Liver (tissue), 9 donors: Measurements from ENCODE around the gene SAA1. TPM values are rescaled to one million over a fixed set of nuclear protein-coding genes. Genes with fewer than 3 reads are reported as not detected.
A peak's percentile ranks its signal among the peaks of the same experiment; 100 is the strongest.

Experiments
- DNase-seq: peaks from one replicate; pipeline ENCODE4 v3.0.0-alpha.2; 2017; ENCODE audit warnings: low spot score
- H3K27ac ChIP-seq, 2 donors: one replicate each; pipeline ENCODE4 v1.7.0; 2013; ENCODE audit warnings: inconsistent platforms in 2 of 2, low read length in 2 of 2, control low read depth in 1 of 2, low read depth in 1 of 2, mild to moderate bottlenecking in 1 of 2
- H3K27me3 ChIP-seq, 4 donors: one replicate each; pipeline versions ENCODE4 v1.6.1 to v1.7.0; 2013; ENCODE audit warnings: low read length in 3 of 4, inconsistent platforms in 1 of 4, mild to moderate bottlenecking in 1 of 4, moderate library complexity in 1 of 4; ENCODE audit not compliant: control insufficient read depth in 4 of 4, insufficient read depth in 4 of 4
- H3K36me3 ChIP-seq, 4 donors: one replicate each; pipeline versions ENCODE4 v1.6.1 to v1.7.0; 2013; ENCODE audit warnings: low read length in 3 of 4, mild to moderate bottlenecking in 3 of 4, low read depth in 1 of 4, moderate library complexity in 1 of 4; ENCODE audit not compliant: control insufficient read depth in 4 of 4, insufficient read depth in 3 of 4
- H3K4me1 ChIP-seq, 4 donors: one replicate each; pipeline versions ENCODE4 v1.6.1 to v1.7.0; 2013; ENCODE audit warnings: low read length in 3 of 4, mild to moderate bottlenecking in 3 of 4, moderate library complexity in 1 of 4; ENCODE audit not compliant: control insufficient read depth in 4 of 4, insufficient read depth in 4 of 4
- H3K4me3 ChIP-seq, 3 donors: one replicate each; pipeline versions ENCODE4 v1.6.1 to v1.7.0; 2013; ENCODE audit warnings: low read length in 3 of 3, control low read depth in 1 of 3, low read depth in 1 of 3, mild to moderate bottlenecking in 1 of 3
- H3K9ac ChIP-seq, 2 donors: one replicate each; pipeline ENCODE4 v1.7.0; 2013; ENCODE audit warnings: low read length in 2 of 2, mild to moderate bottlenecking in 2 of 2, moderate library complexity in 2 of 2, control low read depth in 1 of 2, low read depth in 1 of 2
- H3K9me3 ChIP-seq, 4 donors: one replicate each; pipeline versions ENCODE4 v1.6.1 to v1.7.0; 2013; ENCODE audit warnings: low read length in 3 of 4; ENCODE audit not compliant: control insufficient read depth in 4 of 4
- EGR1 ChIP-seq, 2 donors: IDR thresholded peaks; 2 replicates each; pipeline ENCODE4 v1.6.1; 2016 to 2018; ENCODE audit warnings: antibody characterized with exemption in 2 of 2, low read depth in 2 of 2
- FOXA1 ChIP-seq: IDR thresholded peaks from 2 replicates; pipeline ENCODE4 v1.6.1; 2016; ENCODE audit warnings: antibody characterized with exemption
- FOXA2 ChIP-seq: IDR thresholded peaks from 2 replicates; pipeline ENCODE4 v1.6.1; 2016; ENCODE audit warnings: antibody characterized with exemption
- HNF4A ChIP-seq, 2 donors: conservative IDR thresholded peaks; 2 replicates each; pipeline ENCODE4 v1.6.1; 2016; ENCODE audit warnings: antibody characterized with exemption in 2 of 2, mild to moderate bottlenecking in 2 of 2
- HNF4G ChIP-seq: IDR thresholded peaks from 2 replicates; pipeline ENCODE4 v1.6.1; 2016; ENCODE audit warnings: antibody characterized with exemption
- JUND ChIP-seq, 2 donors: IDR thresholded peaks; 2 replicates each; pipeline ENCODE4 v1.6.1; 2016; ENCODE audit warnings: antibody characterized with exemption in 2 of 2
- NR2F2 ChIP-seq: IDR thresholded peaks from 2 replicates; pipeline ENCODE4 v1.6.1; 2016; ENCODE audit warnings: antibody characterized with exemption
- RAD21 ChIP-seq, 2 donors: IDR thresholded peaks; 2 replicates each; pipeline ENCODE4 v1.6.1; 2016; ENCODE audit warnings: antibody characterized with exemption in 2 of 2, mild to moderate bottlenecking in 2 of 2
- RXRA ChIP-seq, 2 donors: IDR thresholded peaks; 2 replicates each; pipeline ENCODE4 v1.6.1; 2017 to 2018; ENCODE audit warnings: antibody characterized with exemption in 2 of 2, mild to moderate bottlenecking in 1 of 2
- SP1 ChIP-seq: IDR thresholded peaks from 2 replicates; pipeline ENCODE4 v1.6.1; 2018; ENCODE audit warnings: antibody characterized with exemption, mild to moderate bottlenecking
- TAF1 ChIP-seq: conservative IDR thresholded peaks from 2 replicates; pipeline ENCODE4 v1.6.1; 2016; ENCODE audit warnings: antibody characterized with exemption, mild to moderate bottlenecking
- YY1 ChIP-seq: IDR thresholded peaks from 2 replicates; pipeline ENCODE4 v1.6.1; 2016; ENCODE audit warnings: antibody characterized with exemption, mild to moderate bottlenecking
- WGBS: extraction: QIAGEN DNeasy Blood & Tissue Kit; methylation state at CpG from one replicate; pipeline ENCODE4 v1.1.7; 2013; 5-methylcytosine and 5-hydroxymethylcytosine counted together
- polyA plus RNA-seq, 2 donors: library from polyadenylated mRNA; stranded (reverse) in 1 of 2; unstranded in 1 of 2; fragments of 200-250 nt in 1 of 2; fragments of >200 nt in 1 of 2; fragmentation: Nextera tagmentation in 1 of 2; extraction: Ambion mirVana in 1 of 2; gene quantifications; one replicate each; pipeline versions ENCODE4 v1.2.1 to v1.2.3, GENCODE V29; 2013 to 2015
- total RNA-seq, 2 donors: library from RNA; depleted of rRNA; stranded (reverse); fragments of >200 nt; gene quantifications; one replicate each; pipeline ENCODE4 v1.2.3, GENCODE V29; 2014
- TF ChIP-seq, protein P1 (sequence below): fragments of 150-350 bp; IDR thresholded peaks from 2 replicates; pipeline ENCODE4 v1.5.1; 2017; ENCODE audit warnings: improper control_type of control experiment, low read depth, low read length; ENCODE audit not compliant: missing input control
- TF ChIP-seq, protein P2 (sequence below): IDR thresholded peaks from 2 replicates; pipeline ENCODE4 v1.6.1; 2016; ENCODE audit warnings: antibody characterized with exemption
- TF ChIP-seq, protein P3 (sequence below): IDR thresholded peaks from 2 replicates; pipeline ENCODE4 v1.6.1; 2016; ENCODE audit warnings: antibody characterized with exemption
- TF ChIP-seq, protein P4 (sequence below): IDR thresholded peaks from 2 replicates; pipeline ENCODE4 v1.6.1; 2016; ENCODE audit warnings: antibody characterized with exemption
- TF ChIP-seq, protein P5 (sequence below): IDR thresholded peaks from 2 replicates; pipeline ENCODE4 v1.6.1; 2016; ENCODE audit warnings: antibody characterized with exemption, mild to moderate bottlenecking
- donor health status: healthy.
- donor health status: healthy.
- donor health status: healthy.
- donor health status: healthy.
- donor health status: healthy.

The SAA1 gene
- total and polyA plus RNA-seq, 4 donors = 20.4 to 33,277 (median 21,062) TPM

DNA sequence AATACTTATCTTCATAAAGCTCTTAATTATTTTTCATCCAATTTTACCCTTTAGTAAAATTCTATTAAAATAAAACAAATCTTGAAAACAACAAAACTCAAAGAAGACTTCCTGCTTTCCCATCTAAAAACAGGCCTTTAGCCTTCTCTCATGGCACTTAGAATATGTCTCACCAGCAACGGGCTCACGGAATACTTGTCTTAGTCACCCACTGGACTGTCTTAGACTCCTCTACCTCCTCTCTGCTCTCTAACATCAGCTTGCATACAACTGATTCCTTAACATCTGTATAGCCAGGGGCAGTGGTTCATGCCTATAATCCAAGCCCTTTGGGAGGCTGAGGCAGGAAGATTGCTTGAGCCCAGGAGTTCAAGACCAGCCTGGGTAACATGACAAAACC is 42.2 kb downstream of the SAA1 start:
- Histone ChIP-seq H3K36me3 (peaks cover 6 to 38% (median 29%) of the 10 kb centered on the region in 4 donors), H3K4me1 (peaks cover 2 to 5% (median 3%) of the 10 kb centered on the region in 4 donors), H3K27me3 (no peaks in the 10 kb centered on the region), H3K9me3 (no peaks in the 10 kb centered on the region), H3K9ac (no peak overlapping the region), H3K27ac (peak overlapping the region in 1 of 2 donors; percentile 42), H3K4me3 (peak overlapping the region in 1 of 3 donors; percentile 0)
- over 99% methylated on average over 2 of the region's 2 CpGs for WGBS
- no peak for TF ChIP-seq HNF4A (conservative IDR thresholded peaks at IDR 0.05)
- DNase-seq = no peak

DNA sequence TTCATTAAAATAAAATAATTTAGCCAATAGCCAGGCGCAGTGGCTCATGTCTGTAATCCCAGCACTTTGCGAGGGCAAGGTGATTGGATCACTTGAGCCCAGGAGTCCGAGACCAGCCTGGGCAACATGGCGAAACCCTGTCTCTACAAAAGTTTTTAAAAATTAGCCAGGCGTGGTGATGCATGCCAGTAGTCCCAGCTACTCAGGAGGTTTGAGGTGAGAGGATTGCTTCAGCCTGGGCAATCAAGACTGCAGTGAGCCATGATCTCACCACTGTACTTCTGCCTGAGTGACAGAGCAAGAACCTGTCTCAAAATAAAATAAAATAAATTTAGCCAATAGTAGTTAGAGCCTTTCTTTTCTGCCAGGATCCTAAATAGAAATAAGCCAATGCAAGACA is 43.6 kb downstream of the SAA1 start:
- peaks cover 2 to 33% (median 21%) of the 10 kb centered on the region in 4 donors for H3K36me3 ChIP-seq
- TF ChIP-seq, protein P1, sequence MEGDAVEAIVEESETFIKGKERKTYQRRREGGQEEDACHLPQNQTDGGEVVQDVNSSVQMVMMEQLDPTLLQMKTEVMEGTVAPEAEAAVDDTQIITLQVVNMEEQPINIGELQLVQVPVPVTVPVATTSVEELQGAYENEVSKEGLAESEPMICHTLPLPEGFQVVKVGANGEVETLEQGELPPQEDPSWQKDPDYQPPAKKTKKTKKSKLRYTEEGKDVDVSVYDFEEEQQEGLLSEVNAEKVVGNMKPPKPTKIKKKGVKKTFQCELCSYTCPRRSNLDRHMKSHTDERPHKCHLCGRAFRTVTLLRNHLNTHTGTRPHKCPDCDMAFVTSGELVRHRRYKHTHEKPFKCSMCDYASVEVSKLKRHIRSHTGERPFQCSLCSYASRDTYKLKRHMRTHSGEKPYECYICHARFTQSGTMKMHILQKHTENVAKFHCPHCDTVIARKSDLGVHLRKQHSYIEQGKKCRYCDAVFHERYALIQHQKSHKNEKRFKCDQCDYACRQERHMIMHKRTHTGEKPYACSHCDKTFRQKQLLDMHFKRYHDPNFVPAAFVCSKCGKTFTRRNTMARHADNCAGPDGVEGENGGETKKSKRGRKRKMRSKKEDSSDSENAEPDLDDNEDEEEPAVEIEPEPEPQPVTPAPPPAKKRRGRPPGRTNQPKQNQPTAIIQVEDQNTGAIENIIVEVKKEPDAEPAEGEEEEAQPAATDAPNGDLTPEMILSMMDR = no peak
- TF ChIP-seq RXRA (IDR thresholded peaks at IDR 0.05) (no peak), HNF4A (conservative IDR thresholded peaks at IDR 0.05) (peak in 1 of 2 donors; percentile 27)

DNA sequence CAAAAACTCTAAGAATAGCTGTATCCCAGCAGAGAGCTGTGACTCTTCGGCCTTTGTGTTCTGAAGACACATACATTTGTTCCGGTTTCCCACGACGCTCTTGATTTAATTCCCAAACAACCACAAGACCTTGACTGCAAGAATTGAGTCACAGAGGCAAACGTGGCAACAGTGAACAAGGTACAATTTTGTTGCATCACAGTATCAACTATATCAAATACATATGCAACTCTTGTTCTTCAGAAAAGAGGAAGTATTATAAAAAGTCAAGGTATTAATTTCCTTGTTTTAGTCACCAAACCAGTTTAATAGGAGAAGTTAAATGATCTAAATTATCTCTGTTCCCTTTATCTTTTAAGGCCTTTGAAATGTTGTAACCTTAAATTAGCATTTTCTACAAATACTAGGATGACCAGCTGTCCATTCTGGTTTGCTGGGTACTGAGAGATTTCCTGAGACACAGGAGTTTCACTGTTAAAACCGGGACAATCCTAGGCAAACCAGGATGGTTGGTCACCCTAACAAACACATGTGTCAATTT is 44.8 kb downstream of the SAA1 start:
- Histone ChIP-seq H3K9me3 (no peaks in the 10 kb centered on the region), H3K4me3 (peak overlapping the region in 1 of 3 donors; percentile 37), H3K4me1 (peaks cover 0 to 3% (median 3%) of the 10 kb centered on the region in 4 donors), H3K36me3 (peaks cover 2 to 27% (median 17%) of the 10 kb centered on the region in 4 donors), H3K9ac (no peak overlapping the region), H3K27me3 (no peaks in the 10 kb centered on the region), H3K27ac (peak overlapping the region; percentile 26 to 65)
- WGBS = 48% methylated on average over 6 of the region's 6 CpGs
- DNase-seq = no peak
- TF ChIP-seq EGR1 (IDR thresholded peaks at IDR 0.05; ENCODE audit: low read depth in 2 of 2) (no peak), SP1 (peak; percentile 78), JUND (IDR thresholded peaks at IDR 0.05) (peak; percentile 85 to 86), FOXA2 (no peak), RXRA (IDR thresholded peaks at IDR 0.05) (peak; percentile 50 to 77), HNF4A (conservative IDR thresholded peaks at IDR 0.05) (peak; percentile 96 to 98), TAF1 (peak; percentile 73), RAD21 (IDR thresholded peaks at IDR 0.05) (no peak), NR2F2 (no peak), FOXA1 (no peak), HNF4G (peak; percentile 81), YY1 (peak; percentile 67)
- TF ChIP-seq, protein P2, sequence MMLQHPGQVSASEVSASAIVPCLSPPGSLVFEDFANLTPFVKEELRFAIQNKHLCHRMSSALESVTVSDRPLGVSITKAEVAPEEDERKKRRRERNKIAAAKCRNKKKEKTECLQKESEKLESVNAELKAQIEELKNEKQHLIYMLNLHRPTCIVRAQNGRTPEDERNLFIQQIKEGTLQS = peak; percentile 88
- TF ChIP-seq, protein P1 = no peak
- TF ChIP-seq, protein P3, sequence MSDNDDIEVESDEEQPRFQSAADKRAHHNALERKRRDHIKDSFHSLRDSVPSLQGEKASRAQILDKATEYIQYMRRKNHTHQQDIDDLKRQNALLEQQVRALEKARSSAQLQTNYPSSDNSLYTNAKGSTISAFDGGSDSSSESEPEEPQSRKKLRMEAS = peak; percentile 32
- TF ChIP-seq, protein P4, sequence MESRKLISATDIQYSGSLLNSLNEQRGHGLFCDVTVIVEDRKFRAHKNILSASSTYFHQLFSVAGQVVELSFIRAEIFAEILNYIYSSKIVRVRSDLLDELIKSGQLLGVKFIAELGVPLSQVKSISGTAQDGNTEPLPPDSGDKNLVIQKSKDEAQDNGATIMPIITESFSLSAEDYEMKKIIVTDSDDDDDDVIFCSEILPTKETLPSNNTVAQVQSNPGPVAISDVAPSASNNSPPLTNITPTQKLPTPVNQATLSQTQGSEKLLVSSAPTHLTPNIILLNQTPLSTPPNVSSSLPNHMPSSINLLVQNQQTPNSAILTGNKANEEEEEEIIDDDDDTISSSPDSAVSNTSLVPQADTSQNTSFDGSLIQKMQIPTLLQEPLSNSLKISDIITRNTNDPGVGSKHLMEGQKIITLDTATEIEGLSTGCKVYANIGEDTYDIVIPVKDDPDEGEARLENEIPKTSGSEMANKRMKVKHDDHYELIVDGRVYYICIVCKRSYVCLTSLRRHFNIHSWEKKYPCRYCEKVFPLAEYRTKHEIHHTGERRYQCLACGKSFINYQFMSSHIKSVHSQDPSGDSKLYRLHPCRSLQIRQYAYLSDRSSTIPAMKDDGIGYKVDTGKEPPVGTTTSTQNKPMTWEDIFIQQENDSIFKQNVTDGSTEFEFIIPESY = peak; percentile 56
- TF ChIP-seq, protein P5, sequence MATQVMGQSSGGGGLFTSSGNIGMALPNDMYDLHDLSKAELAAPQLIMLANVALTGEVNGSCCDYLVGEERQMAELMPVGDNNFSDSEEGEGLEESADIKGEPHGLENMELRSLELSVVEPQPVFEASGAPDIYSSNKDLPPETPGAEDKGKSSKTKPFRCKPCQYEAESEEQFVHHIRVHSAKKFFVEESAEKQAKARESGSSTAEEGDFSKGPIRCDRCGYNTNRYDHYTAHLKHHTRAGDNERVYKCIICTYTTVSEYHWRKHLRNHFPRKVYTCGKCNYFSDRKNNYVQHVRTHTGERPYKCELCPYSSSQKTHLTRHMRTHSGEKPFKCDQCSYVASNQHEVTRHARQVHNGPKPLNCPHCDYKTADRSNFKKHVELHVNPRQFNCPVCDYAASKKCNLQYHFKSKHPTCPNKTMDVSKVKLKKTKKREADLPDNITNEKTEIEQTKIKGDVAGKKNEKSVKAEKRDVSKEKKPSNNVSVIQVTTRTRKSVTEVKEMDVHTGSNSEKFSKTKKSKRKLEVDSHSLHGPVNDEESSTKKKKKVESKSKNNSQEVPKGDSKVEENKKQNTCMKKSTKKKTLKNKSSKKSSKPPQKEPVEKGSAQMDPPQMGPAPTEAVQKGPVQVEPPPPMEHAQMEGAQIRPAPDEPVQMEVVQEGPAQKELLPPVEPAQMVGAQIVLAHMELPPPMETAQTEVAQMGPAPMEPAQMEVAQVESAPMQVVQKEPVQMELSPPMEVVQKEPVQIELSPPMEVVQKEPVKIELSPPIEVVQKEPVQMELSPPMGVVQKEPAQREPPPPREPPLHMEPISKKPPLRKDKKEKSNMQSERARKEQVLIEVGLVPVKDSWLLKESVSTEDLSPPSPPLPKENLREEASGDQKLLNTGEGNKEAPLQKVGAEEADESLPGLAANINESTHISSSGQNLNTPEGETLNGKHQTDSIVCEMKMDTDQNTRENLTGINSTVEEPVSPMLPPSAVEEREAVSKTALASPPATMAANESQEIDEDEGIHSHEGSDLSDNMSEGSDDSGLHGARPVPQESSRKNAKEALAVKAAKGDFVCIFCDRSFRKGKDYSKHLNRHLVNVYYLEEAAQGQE = peak; percentile 65

More for the DNA sequence above, 43.6 kb downstream of the SAA1 start:
- Histone ChIP-seq H3K9me3 (no peaks in the 10 kb centered on the region), H3K4me1 (peaks cover 0 to 5% (median 3%) of the 10 kb centered on the region in 4 donors), H3K27me3 (no peaks in the 10 kb centered on the region), H3K27ac (no peak overlapping the region), H3K4me3 (peak overlapping the region in 1 of 3 donors; percentile 37), H3K9ac (no peak overlapping the region)
- DNase-seq = no peak
- WGBS = 94% methylated on average over 5 of the region's 5 CpGs
